ENCODE data around the gene TFF3. TPM values are rescaled to one million over a fixed set of nuclear protein-coding genes. Genes with fewer than 3 reads are reported as not detected.

The TFF3 gene
- total RNA-seq, 2 donors from 2014 or later, result 6.3 to 16.3 TPM

DNA sequence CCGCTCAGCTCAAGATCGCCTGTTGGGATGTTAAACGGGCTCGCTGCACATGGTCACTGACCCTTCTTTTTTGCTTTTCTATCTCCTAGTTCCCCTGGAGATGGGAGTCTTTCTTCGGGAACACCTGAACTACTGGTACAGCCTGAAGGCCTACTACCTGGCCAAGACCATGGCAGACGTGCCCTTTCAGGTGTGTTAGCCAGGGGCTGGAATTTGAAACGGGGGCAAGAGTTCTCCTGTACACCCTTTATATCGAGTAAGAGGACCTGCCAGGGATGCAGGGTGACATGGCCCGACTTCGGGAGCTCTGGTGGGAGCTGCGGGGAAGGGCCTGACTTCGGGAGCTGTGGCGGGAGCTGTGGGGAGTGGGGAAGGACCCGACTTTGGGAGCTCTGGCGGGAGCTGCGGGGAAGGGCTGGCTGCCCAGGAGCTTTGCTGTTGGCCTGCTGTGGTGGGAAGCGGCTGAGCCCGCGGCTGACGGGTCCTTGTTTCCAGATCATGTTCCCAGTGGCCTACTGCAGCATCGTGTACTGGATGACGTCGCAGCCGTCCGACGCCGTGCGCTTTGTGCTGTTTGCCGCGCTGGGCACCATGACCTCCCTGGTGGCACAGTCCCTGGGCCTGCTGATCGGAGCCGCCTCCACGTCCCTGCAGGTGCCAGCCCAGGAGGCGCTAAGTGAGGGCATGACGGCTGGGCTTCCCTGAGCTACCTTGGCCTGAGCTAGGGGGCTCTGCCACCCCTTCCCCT, 24.0 kb downstream of the TFF3 start:
- 88 to 94% methylated on average over 32 to 35 of the region's 35 CpGs for WGBS, 2 donors
- H3K36me3 ChIP-seq (replicated peaks in 1 of 2; ENCODE audit: insufficient read depth in 1 of 2, low read depth in 2 of 2), result no peaks in the 10 kb centered on the region
- H3K27me3 ChIP-seq, result no peaks in the 10 kb centered on the region
- DNase-seq (no peak), ATAC-seq (no peak)
- H3K4me1 ChIP-seq, result no peaks in the 10 kb centered on the region
- H3K9me3 ChIP-seq, result no peaks in the 10 kb centered on the region
- H3K27ac ChIP-seq, result no peak overlapping the region
- intact Hi-C loops (cut with DNase I), result no loop called here
- H3K4me3 ChIP-seq, result no peak overlapping the region
- TF ChIP-seq, protein P1, sequence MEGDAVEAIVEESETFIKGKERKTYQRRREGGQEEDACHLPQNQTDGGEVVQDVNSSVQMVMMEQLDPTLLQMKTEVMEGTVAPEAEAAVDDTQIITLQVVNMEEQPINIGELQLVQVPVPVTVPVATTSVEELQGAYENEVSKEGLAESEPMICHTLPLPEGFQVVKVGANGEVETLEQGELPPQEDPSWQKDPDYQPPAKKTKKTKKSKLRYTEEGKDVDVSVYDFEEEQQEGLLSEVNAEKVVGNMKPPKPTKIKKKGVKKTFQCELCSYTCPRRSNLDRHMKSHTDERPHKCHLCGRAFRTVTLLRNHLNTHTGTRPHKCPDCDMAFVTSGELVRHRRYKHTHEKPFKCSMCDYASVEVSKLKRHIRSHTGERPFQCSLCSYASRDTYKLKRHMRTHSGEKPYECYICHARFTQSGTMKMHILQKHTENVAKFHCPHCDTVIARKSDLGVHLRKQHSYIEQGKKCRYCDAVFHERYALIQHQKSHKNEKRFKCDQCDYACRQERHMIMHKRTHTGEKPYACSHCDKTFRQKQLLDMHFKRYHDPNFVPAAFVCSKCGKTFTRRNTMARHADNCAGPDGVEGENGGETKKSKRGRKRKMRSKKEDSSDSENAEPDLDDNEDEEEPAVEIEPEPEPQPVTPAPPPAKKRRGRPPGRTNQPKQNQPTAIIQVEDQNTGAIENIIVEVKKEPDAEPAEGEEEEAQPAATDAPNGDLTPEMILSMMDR (IDR thresholded peaks at IDR 0.05), result no peak
- no peak for TF ChIP-seq POLR2A (IDR thresholded peaks at IDR 0.05)

DNA sequence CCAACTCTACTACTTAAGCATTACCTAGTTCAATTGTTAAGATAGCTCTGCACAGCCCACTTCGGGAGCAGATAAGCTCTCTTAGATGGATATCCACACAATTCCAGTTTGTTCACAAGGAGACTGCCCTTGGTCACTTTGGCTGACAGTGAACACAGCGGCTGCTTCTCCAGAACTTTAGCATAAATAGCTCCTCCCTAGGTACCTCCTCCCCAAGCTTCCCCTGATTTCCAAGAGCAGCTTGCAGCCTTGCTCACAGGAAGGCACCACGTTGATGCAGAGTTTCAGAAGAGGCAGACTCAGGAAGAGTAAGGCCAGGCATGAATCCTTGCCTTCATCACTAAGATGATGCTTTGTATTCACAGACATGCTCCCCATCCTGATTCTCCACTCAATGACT, 24.7 kb downstream of the TFF3 start:
- no peak for ATAC-seq
- no peak for TF ChIP-seq POLR2A (IDR thresholded peaks at IDR 0.05)
- TF ChIP-seq, protein P1 (IDR thresholded peaks at IDR 0.05), result no peak
- intact Hi-C loops (cut with DNase I), result no loop called here

DNA sequence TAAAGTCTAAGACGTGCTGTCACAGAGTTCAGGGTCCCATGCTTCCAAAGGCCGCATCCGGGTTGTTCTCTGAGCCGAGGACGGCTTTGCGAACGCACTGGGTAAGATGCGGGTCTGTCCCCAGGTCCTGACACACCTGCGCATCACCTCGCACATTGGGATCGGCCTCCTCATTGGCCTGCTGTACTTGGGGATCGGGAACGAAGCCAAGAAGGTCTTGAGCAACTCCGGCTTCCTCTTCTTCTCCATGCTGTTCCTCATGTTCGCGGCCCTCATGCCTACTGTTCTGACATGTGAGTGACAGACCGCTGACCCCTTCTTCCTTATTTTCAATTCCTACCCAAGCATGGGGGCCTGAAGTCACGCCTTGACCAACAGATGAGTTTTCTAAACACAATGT, 25.3 kb downstream of the TFF3 start:
- 81 to 89% methylated on average over 18 of the region's 18 CpGs for WGBS, 2 donors
- no peak overlapping the region for H3K4me3 ChIP-seq
- H3K27ac ChIP-seq, result no peak overlapping the region
- TF ChIP-seq, protein P1 (IDR thresholded peaks at IDR 0.05), result no peak
- no peak for TF ChIP-seq POLR2A (IDR thresholded peaks at IDR 0.05)
- ATAC-seq (no peak), DNase-seq (peak in 2 of 4 donors; percentile 30 to 71)
- no peaks in the 10 kb centered on the region for H3K36me3 ChIP-seq (replicated peaks in 1 of 2; ENCODE audit: insufficient read depth in 1 of 2, low read depth in 2 of 2)
- no peaks in the 10 kb centered on the region for H3K9me3 ChIP-seq
- intact Hi-C loops (cut with DNase I), result no loop called here
- H3K4me1 ChIP-seq, result no peaks in the 10 kb centered on the region
- no peaks in the 10 kb centered on the region for H3K27me3 ChIP-seq

More for the DNA sequence above, 24.7 kb downstream of the TFF3 start:
- H3K9me3 ChIP-seq, result no peaks in the 10 kb centered on the region
- no peak overlapping the region for H3K27ac ChIP-seq
- H3K27me3 ChIP-seq, result no peaks in the 10 kb centered on the region
- H3K4me1 ChIP-seq, result no peaks in the 10 kb centered on the region
- WGBS, 2 donors, result 62 to 72% methylated on average over 3 of the region's 3 CpGs
- DNase-seq, result no peak
- H3K4me3 ChIP-seq, result no peak overlapping the region
- H3K36me3 ChIP-seq (replicated peaks in 1 of 2; ENCODE audit: insufficient read depth in 1 of 2, low read depth in 2 of 2), result no peaks in the 10 kb centered on the region

DNA sequence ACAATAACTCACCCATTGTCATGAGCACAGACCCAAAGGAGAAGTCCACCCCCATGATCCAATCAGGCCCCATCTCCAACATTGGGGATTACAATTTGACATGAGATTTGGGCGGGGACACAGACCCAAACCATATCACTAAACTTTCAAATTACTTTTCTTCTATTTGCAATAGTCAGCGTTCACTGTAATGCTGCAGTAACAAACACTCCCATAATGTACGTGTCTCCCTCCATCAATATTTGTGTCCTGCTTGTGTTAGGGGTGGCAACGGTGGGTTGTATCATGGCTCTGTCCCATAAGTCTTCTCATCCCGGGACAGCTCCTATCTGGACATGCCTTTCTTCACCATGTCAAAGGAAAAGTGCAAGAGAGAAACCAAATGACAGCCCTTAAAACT, 26.2 kb downstream of the TFF3 start:
- WGBS, 2 donors, result 92% methylated on average over 5 of the region's 5 CpGs
- Histone ChIP-seq H3K4me1 (no peaks in the 10 kb centered on the region), H3K27me3 (no peaks in the 10 kb centered on the region), H3K36me3 (replicated peaks in 1 of 2; ENCODE audit: insufficient read depth in 1 of 2, low read depth in 2 of 2) (no peaks in the 10 kb centered on the region), H3K4me3 (no peak overlapping the region), H3K9me3 (no peaks in the 10 kb centered on the region), H3K27ac (no peak overlapping the region)
- ATAC-seq, result no peak
- no peak for TF ChIP-seq POLR2A (IDR thresholded peaks at IDR 0.05)
- TF ChIP-seq, protein P1 (IDR thresholded peaks at IDR 0.05), result no peak
- intact Hi-C loops (cut with DNase I), result no loop called here
- DNase-seq, result no peak
